GM12878 (cell line): ENCODE measurements around the gene KIF2A. TPM values are rescaled to one million over a fixed set of nuclear protein-coding genes. Genes with fewer than 3 reads are reported as not detected.

ENCODE experiments used
- ATAC-seq: fragments of 200-7000 bp; cut with Tn5 transposase; 3 replicates; pipeline ENCODE4 v1.9.1; 2020; ENCODE audit warnings: mild to moderate bottlenecking, moderate library complexity
- BruUV-seq: library from RNA; stranded (reverse); fragments of 400-500 nt; replicated peaks from 2 replicates; lab custom pipeline; 2021; lab: Mats Ljungman, UMichigan
- CTCF ChIA-PET: fragments of 300-600 bp; sonication (Branson Sonifier 250); formaldehyde crosslinking; extraction: SDS; loops from one replicate; lab custom pipeline; 2021; ENCODE audit warnings: inconsistent platforms; lab: Yijun Ruan, JAX
- POLR2A ChIA-PET: fragments of 350-600 bp; formaldehyde crosslinking; extraction: SDS; loops from one replicate; lab custom pipeline; 2021; ENCODE audit warnings: inconsistent platforms; lab: Charles Lee
- RAD21 ChIA-PET: fragments of 300-600 bp; sonication (Branson Sonifier 250); formaldehyde crosslinking; loops from one replicate; lab custom pipeline; 2023; ENCODE audit warnings: antibody characterized with exemption; ENCODE audit not compliant: unreplicated experiment; lab: Charles Lee
- SMC1A ChIA-PET: fragments of 300-600 bp; sonication (Branson Sonifier 250); formaldehyde crosslinking; loops from one replicate; lab custom pipeline; 2023; ENCODE audit not compliant: unreplicated experiment, uncharacterized antibody; lab: Charles Lee
- DNase-seq: peaks from one replicate; pipeline ENCODE4 v3.0.0-alpha.2; 2011; ENCODE audit warnings: low read depth, low spot score
- FAIRE-seq: peaks from 3 replicates; lab custom pipeline; 2011; peaks lifted over from hg19 to GRCh38; lab: Jason Lieb, UNC
- H2AFZ ChIP-seq: 2 replicates; pipeline ENCODE4 v1.6.0; 2011; ENCODE audit warnings: low read depth, low read length, control low read depth; ENCODE audit not compliant: control insufficient read depth
- H3K27ac ChIP-seq: 2 replicates; pipeline ENCODE4 v1.5.1; 2011; ENCODE audit warnings: control low read depth; ENCODE audit not compliant: control insufficient read depth, insufficient read depth
- H3K27me3 ChIP-seq, 2 experiments: replicated peaks in 1 of 2; 2 replicates each; pipeline versions ENCODE4 v1.6.0 to v1.6.1; 2011; ENCODE audit warnings: low read length in 1 of 2; ENCODE audit not compliant: control insufficient read depth in 2 of 2, insufficient read depth in 2 of 2
- H3K36me3 ChIP-seq, 2 experiments: 2 replicates each; pipeline ENCODE4 v1.5.1; 2011; ENCODE audit warnings: low read length in 1 of 2; ENCODE audit not compliant: control insufficient read depth in 2 of 2, insufficient read depth in 2 of 2
- H3K4me1 ChIP-seq: 2 replicates; pipeline ENCODE4 v1.6.1; 2011; ENCODE audit warnings: mild to moderate bottlenecking, low read length, moderate library complexity, mixed read lengths; ENCODE audit not compliant: control insufficient read depth, insufficient read depth
- H3K4me2 ChIP-seq: 2 replicates; pipeline ENCODE4 v1.6.0; 2011; ENCODE audit warnings: control low read depth; ENCODE audit not compliant: control insufficient read depth, insufficient read depth
- H3K4me3 ChIP-seq: fragments of 200-600 bp; sonication (generic); 2 replicates; pipeline ENCODE4 v1.5.1; 2016
- H3K79me2 ChIP-seq: 2 replicates; pipeline ENCODE4 v1.6.0; 2011; ENCODE audit warnings: low read length; ENCODE audit not compliant: control insufficient read depth, insufficient read depth
- H3K9ac ChIP-seq: 2 replicates; pipeline ENCODE4 v1.8.0; 2011; ENCODE audit warnings: low read length, control low read depth, mixed read lengths; ENCODE audit not compliant: control insufficient read depth, insufficient read depth
- H3K9me3 ChIP-seq: replicated peaks from 3 replicates; pipeline ENCODE4 v1.5.1; 2011; ENCODE audit warnings: mild to moderate bottlenecking, low read length; ENCODE audit not compliant: control insufficient read depth, insufficient read depth
- H4K20me1 ChIP-seq: 2 replicates; pipeline ENCODE4 v1.6.0; 2011; ENCODE audit not compliant: control insufficient read depth, insufficient read depth
- CBFB ChIP-seq: IDR thresholded peaks from 2 replicates; pipeline ENCODE4 v1.6.1; 2016; ENCODE audit warnings: antibody characterized with exemption, low read depth
- CHD4 ChIP-seq: fragments of 200-600 bp; sonication (generic); IDR thresholded peaks from 2 replicates; pipeline ENCODE4 v1.6.1; 2016; ENCODE audit warnings: mild to moderate bottlenecking
- ETV6 ChIP-seq, 2 experiments: fragments of 450-650 bp in 1 of 2; IDR thresholded peaks in 1 of 2; conservative IDR thresholded peaks in 1 of 2; 2 replicates each; pipeline ENCODE4 v1.6.1; 2014; ENCODE audit warnings: antibody characterized with exemption in 1 of 2, borderline replicate concordance in 1 of 2, low read depth in 1 of 2, mild to moderate bottlenecking in 1 of 2, moderate library complexity in 1 of 2
- EZH2 ChIP-seq: IDR thresholded peaks from 2 replicates; pipeline ENCODE4 v1.6.1; 2012; ENCODE audit warnings: low read depth, mild to moderate bottlenecking, control low read depth, inconsistent platforms, low read length, borderline replicate concordance; ENCODE audit not compliant: control insufficient read depth
- FOXM1 ChIP-seq: IDR thresholded peaks from 2 replicates; pipeline ENCODE4 v1.6.1; 2012; ENCODE audit warnings: low read depth, mild to moderate bottlenecking, inconsistent platforms, low read length, moderate library complexity
- GATAD2B ChIP-seq: fragments of 450-650 bp; conservative IDR thresholded peaks from 2 replicates; pipeline ENCODE4 v1.6.1; 2017; ENCODE audit warnings: low read depth, mild to moderate bottlenecking, moderate library complexity
- HDAC2 ChIP-seq: fragments of 200-600 bp; sonication (generic); IDR thresholded peaks from 2 replicates; pipeline ENCODE4 v1.6.1; 2017
- HDAC6 ChIP-seq: fragments of 200-600 bp; sonication (generic); IDR thresholded peaks from one replicate; pipeline ENCODE4 v1.8.0; 2017; ENCODE audit warnings: antibody characterized with exemption; ENCODE audit not compliant: unreplicated experiment
- KAT2A ChIP-seq: conservative IDR thresholded peaks from 2 replicates; pipeline ENCODE4 v1.6.1; 2011; ENCODE audit warnings: low read depth, low read length; ENCODE audit not compliant: control insufficient read depth
- POLR2AphosphoS5 ChIP-seq: IDR thresholded peaks from 2 replicates; pipeline ENCODE4 v1.6.1; 2011; ENCODE audit warnings: mild to moderate bottlenecking, low read length, inconsistent platforms
- SRF ChIP-seq, 2 experiments: IDR thresholded peaks; 2 replicates each; pipeline ENCODE4 v1.6.1; 2011; ENCODE audit warnings: low read depth in 2 of 2, low read length in 2 of 2, mild to moderate bottlenecking in 1 of 2, moderate library complexity in 1 of 2
- ZNF384 ChIP-seq: IDR thresholded peaks from 2 replicates; pipeline ENCODE4 v1.6.1; 2012; ENCODE audit warnings: low read depth, mild to moderate bottlenecking, low read length, improper control_type of control experiment, borderline replicate concordance
- WGBS: methylation state at CpG from one replicate; pipeline ENCODE4 v1.1.6; 2016; ENCODE audit warnings: low lambda C conversion rate; ENCODE audit not compliant: insufficient replicate concordance, insufficient coverage; ENCODE audit errors: missing lambda C conversion rate; 5-methylcytosine and 5-hydroxymethylcytosine counted together
- in situ Hi-C: fragments of 300-500 bp; cut with MboI; formaldehyde crosslinking; loops from 9 replicates; pipeline ENCODE4 v1.14.3; 2018; ENCODE audit warnings: mixed read lengths
- intact Hi-C: fragments of 100-400 bp; cut with micrococcal nuclease; formaldehyde crosslinking; loops from one replicate; pipeline ENCODE4 v1.14.2; 2022; ENCODE audit not compliant: unreplicated experiment
- polyA plus RNA-seq, 11 experiments: library from polyadenylated mRNA; depleted of rRNA in 4 of 11; unstranded in 6 of 11; stranded (reverse) in 5 of 11; fragments of >200 nt; fragmentation: Nextera tagmentation in 4 of 11; fragmentation: Illumina TruSeq in 1 of 11; extraction: Ambion mirVana in 4 of 11; extraction: Trizol in 1 of 11; gene quantifications; 1 replicate in 1 of 11; 2 replicates in 10 of 11; pipeline versions ENCODE4 v1.2.1 to v1.2.3, GENCODE V29; 2011 to 2016; ENCODE audit warnings: inconsistent platforms in 2 of 11, missing spikeins in 2 of 11, low read depth in 1 of 11
- total RNA-seq, 4 experiments: library from RNA; depleted of rRNA in 3 of 4; stranded (reverse); fragments of >200 nt in 3 of 4; fragmentation: Illumina TruSeq in 1 of 4; extraction: Trizol in 1 of 4; gene quantifications; 2 replicates each; pipeline versions ENCODE4 v1.2.1 to v1.2.3, GENCODE V29; 2013 to 2021
- TF ChIP-seq, protein P1 (sequence below): fragments of 450-650 bp; IDR thresholded peaks from 2 replicates; pipeline ENCODE4 v1.6.1; 2017; ENCODE audit warnings: borderline replicate concordance
- TF ChIP-seq, protein P2 (sequence below): IDR thresholded peaks from 2 replicates; pipeline ENCODE4 v1.6.1; 2011; ENCODE audit warnings: borderline replicate concordance, low read depth, mild to moderate bottlenecking, moderate library complexity, low read length; ENCODE audit not compliant: insufficient read depth, poor library complexity, severe bottlenecking
- TF ChIP-seq, protein P3 (sequence below): IDR thresholded peaks from 2 replicates; pipeline ENCODE4 v1.6.1; 2011; ENCODE audit warnings: mild to moderate bottlenecking, low read depth, low read length, moderate library complexity; ENCODE audit not compliant: insufficient replicate concordance

The KIF2A gene
- total and polyA plus RNA-seq, 10 of the 15 experiments (the other 5 are each of a cell fraction or from before 2014, with no cell fraction given): 35.9 to 124 (median 80.1) TPM

GRCh38 chr5:62374090-62374489 lies 68.1 kb downstream of the KIF2A start:
- SMC1A ChIA-PET: interaction anchor here (0.5 kb wide), 1 partner anchor 213 kb away, joined by 4 read pairs; no protein-coding TSS in a partner anchor
- Histone ChIP-seq H4K20me1 (no peaks in the 10 kb centered on the region), H3K9ac (no peak overlapping the region), H3K27ac (no peak overlapping the region), H2AFZ (no peak overlapping the region), H3K79me2 (no peaks in the 10 kb centered on the region), H3K4me2 (no peak overlapping the region), H3K4me3 (no peak overlapping the region), H3K27me3 (no peaks in the 10 kb centered on the region), H3K9me3 (no peaks in the 10 kb centered on the region), H3K36me3 (peaks cover 4 to 26% of the 10 kb centered on the region in 2 experiments), H3K4me1 (no peaks in the 10 kb centered on the region)
- BruUV-seq: no TSS peak
- 93% methylated on average over 1 of the region's 1 CpG for WGBS
- TF ChIP-seq ETV6 (conservative IDR thresholded peaks at IDR 0.05 in 1 of 2, IDR thresholded peaks at IDR 0.05 in 1 of 2; ENCODE audit: borderline replicate concordance in 1 of 2, low read depth in 1 of 2) (no peak), HDAC2 (no peak), SRF (IDR thresholded peaks at IDR 0.05; ENCODE audit: low read depth in 2 of 2, low read length in 2 of 2) (no peak), HDAC6 (no peak), GATAD2B (no peak), POLR2AphosphoS5 (no peak), CHD4 (no peak), KAT2A (no peak)
- DNase-seq: no peak
- RAD21 ChIA-PET: no interaction called here
- CTCF ChIA-PET: no interaction called here
- POLR2A ChIA-PET: no interaction called here
- intact Hi-C loops (no loop called here), in situ Hi-C loops (no loop called here)
- no peak for FAIRE-seq
- ATAC-seq: no peak

DNA sequence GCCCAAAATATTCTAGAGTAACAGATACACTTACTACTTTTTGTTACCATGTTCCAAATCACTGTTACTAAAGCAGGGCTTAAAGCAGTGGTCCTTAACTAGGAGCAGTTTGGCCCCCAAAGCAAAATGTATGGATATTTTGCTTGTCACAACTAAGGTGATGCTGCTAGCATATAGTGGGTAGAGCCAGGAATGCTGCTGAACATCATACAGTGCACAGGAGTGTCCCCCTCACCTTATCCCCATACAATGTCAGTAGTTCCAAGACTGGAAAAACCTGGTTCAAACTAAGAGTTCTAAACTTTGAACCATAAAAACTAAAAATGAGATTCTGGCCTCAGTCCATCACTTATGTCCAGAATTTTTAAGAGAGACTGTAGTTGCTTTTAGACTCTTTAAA lies 69.6 kb downstream of the KIF2A start:
- H3K27me3 ChIP-seq: no peaks in the 10 kb centered on the region
- no peaks in the 10 kb centered on the region for H4K20me1 ChIP-seq
- ChIA-PET SMC1A (no interaction called here), CTCF (interaction anchor here (0.7 kb wide), 1 partner anchor 19 kb away, joined by 3 read pairs; no protein-coding TSS in a partner anchor), POLR2A (no interaction called here), RAD21 (no interaction called here)
- no peak overlapping the region for H3K4me3 ChIP-seq
- in situ Hi-C loops: no loop called here
- peaks cover 8 to 35% of the 10 kb centered on the region in 2 experiments for H3K36me3 ChIP-seq
- H3K9ac ChIP-seq: no peak overlapping the region
- H3K4me1 ChIP-seq: no peaks in the 10 kb centered on the region
- BruUV-seq: no TSS peak
- no peak for FAIRE-seq
- ATAC-seq: no peak
- intact Hi-C loops: no loop called here
- DNase-seq: no peak
- no peak overlapping the region for H3K4me2 ChIP-seq
- H3K79me2 ChIP-seq: no peaks in the 10 kb centered on the region
- no peak overlapping the region for H2AFZ ChIP-seq
- no peak overlapping the region for H3K27ac ChIP-seq
- no peaks in the 10 kb centered on the region for H3K9me3 ChIP-seq
- TF ChIP-seq, protein P1, sequence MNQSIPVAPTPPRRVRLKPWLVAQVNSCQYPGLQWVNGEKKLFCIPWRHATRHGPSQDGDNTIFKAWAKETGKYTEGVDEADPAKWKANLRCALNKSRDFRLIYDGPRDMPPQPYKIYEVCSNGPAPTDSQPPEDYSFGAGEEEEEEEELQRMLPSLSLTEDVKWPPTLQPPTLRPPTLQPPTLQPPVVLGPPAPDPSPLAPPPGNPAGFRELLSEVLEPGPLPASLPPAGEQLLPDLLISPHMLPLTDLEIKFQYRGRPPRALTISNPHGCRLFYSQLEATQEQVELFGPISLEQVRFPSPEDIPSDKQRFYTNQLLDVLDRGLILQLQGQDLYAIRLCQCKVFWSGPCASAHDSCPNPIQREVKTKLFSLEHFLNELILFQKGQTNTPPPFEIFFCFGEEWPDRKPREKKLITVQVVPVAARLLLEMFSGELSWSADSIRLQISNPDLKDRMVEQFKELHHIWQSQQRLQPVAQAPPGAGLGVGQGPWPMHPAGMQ: no peak
- no peak for TF ChIP-seq ZNF384
- TF ChIP-seq, protein P2, sequence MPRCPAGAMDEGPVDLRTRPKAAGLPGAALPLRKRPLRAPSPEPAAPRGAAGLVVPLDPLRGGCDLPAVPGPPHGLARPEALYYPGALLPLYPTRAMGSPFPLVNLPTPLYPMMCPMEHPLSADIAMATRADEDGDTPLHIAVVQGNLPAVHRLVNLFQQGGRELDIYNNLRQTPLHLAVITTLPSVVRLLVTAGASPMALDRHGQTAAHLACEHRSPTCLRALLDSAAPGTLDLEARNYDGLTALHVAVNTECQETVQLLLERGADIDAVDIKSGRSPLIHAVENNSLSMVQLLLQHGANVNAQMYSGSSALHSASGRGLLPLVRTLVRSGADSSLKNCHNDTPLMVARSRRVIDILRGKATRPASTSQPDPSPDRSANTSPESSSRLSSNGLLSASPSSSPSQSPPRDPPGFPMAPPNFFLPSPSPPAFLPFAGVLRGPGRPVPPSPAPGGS: no peak
- TF ChIP-seq EZH2: no peak
- TF ChIP-seq CBFB: no peak
- TF ChIP-seq FOXM1: no peak
- TF ChIP-seq, protein P3, sequence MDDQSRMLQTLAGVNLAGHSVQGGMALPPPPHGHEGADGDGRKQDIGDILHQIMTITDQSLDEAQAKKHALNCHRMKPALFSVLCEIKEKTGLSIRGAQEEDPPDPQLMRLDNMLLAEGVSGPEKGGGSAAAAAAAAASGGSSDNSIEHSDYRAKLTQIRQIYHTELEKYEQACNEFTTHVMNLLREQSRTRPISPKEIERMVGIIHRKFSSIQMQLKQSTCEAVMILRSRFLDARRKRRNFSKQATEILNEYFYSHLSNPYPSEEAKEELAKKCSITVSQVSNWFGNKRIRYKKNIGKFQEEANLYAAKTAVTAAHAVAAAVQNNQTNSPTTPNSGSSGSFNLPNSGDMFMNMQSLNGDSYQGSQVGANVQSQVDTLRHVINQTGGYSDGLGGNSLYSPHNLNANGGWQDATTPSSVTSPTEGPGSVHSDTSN: no peak
